MCF 10A (cell line): ENCODE data around the gene CGRRF1. TPM values are rescaled to one million over a fixed set of nuclear protein-coding genes. Genes with fewer than 3 reads are reported as not detected.

ENCODE experiments used
- BruUV-seq: library from RNA; stranded (reverse); fragments of 400-500 nt; replicated peaks from 2 replicates; lab custom pipeline; 2021; lab: Mats Ljungman, UMichigan
- CTCF ChIA-PET: fragments of 300-600 bp; sonication (Branson Sonifier 250); formaldehyde crosslinking; extraction: SDS; loops from one replicate; lab custom pipeline; 2021; ENCODE audit warnings: antibody characterized with exemption, inconsistent platforms; lab: Yijun Ruan, JAX
- POLR2A ChIA-PET: fragments of 300-600, 350-650 bp; sonication (Branson Sonifier 250); formaldehyde crosslinking; extraction: SDS; loops from one replicate; lab custom pipeline; 2020; ENCODE audit warnings: antibody characterized with exemption, inconsistent platforms; lab: Yijun Ruan, JAX
- DNase-seq: peaks from one replicate; pipeline ENCODE4 v3.0.0-alpha.2; 2018; ENCODE audit not compliant: unreplicated experiment
- H3K27ac Mint-ChIP-seq: one replicate; pipeline ENCODE4 v1.8.0; 2022; ENCODE audit warnings: mild to moderate bottlenecking, low read depth, mixed read lengths; ENCODE audit not compliant: unreplicated experiment
- H3K27me3 Mint-ChIP-seq: one replicate; pipeline ENCODE4 v1.8.0; 2022; ENCODE audit warnings: mixed read lengths; ENCODE audit not compliant: insufficient read depth, unreplicated experiment
- H3K36me3 Mint-ChIP-seq: one replicate; pipeline ENCODE4 v1.8.0; 2022; ENCODE audit warnings: mild to moderate bottlenecking, moderate library complexity, mixed read lengths; ENCODE audit not compliant: insufficient read depth, unreplicated experiment
- H3K4me1 Mint-ChIP-seq: one replicate; pipeline ENCODE4 v1.8.0; 2022; ENCODE audit warnings: mixed read lengths; ENCODE audit not compliant: insufficient read depth, unreplicated experiment
- H3K4me3 Mint-ChIP-seq: one replicate; pipeline ENCODE4 v1.8.0; 2022; ENCODE audit warnings: mild to moderate bottlenecking, moderate library complexity, mixed read lengths; ENCODE audit not compliant: unreplicated experiment
- H3K9me3 Mint-ChIP-seq: one replicate; pipeline ENCODE4 v1.8.0; 2022; ENCODE audit warnings: mixed read lengths; ENCODE audit not compliant: unreplicated experiment
- intact Hi-C: fragments of 100-400 bp; cut with micrococcal nuclease; formaldehyde crosslinking; loops from 2 replicates; pipeline ENCODE4 v1.14.1; 2022
- total RNA-seq: library from RNA; stranded (reverse); gene quantifications from 2 replicates; pipeline ENCODE4 v1.2.3, GENCODE V29; 2022
- TF ChIP-seq, protein P1 (sequence below): fragments of 200-600 bp; IDR thresholded peaks from one replicate; pipeline ENCODE4 v1.8.0; 2022; ENCODE audit warnings: antibody characterized with exemption, mild to moderate bottlenecking; ENCODE audit not compliant: unreplicated experiment

CGRRF1 gene
- total RNA-seq, 1 experiment from 2014 or later = 17.5 TPM

DNA sequence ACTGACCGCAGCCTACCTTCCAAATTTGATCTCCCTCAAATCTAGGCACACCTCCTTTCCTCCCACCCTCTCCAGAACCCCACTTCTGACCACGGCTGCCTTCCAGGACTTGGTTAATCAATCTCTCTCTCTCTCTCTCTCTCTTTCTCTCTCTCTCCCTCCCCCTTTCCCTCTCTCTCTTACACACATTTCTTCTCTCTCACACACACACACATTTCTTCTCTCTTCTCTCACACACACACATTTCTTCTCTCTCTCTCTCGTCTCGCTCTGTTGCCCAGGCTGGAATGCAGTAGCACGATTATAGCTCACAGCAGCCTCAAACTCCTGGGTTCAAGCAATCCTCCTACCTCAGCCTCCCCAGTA lies 20.4 kb upstream of the CGRRF1 start:
- CTCF ChIA-PET = interaction anchor here (0.6 to 2.8 kb wide), 15 partner anchors 11 to 485 kb away, joined by 3 to 20 read pairs (median 4); partner anchors contain the start of genes CGRRF1 and SAMD4A
- TF ChIP-seq, protein P1, sequence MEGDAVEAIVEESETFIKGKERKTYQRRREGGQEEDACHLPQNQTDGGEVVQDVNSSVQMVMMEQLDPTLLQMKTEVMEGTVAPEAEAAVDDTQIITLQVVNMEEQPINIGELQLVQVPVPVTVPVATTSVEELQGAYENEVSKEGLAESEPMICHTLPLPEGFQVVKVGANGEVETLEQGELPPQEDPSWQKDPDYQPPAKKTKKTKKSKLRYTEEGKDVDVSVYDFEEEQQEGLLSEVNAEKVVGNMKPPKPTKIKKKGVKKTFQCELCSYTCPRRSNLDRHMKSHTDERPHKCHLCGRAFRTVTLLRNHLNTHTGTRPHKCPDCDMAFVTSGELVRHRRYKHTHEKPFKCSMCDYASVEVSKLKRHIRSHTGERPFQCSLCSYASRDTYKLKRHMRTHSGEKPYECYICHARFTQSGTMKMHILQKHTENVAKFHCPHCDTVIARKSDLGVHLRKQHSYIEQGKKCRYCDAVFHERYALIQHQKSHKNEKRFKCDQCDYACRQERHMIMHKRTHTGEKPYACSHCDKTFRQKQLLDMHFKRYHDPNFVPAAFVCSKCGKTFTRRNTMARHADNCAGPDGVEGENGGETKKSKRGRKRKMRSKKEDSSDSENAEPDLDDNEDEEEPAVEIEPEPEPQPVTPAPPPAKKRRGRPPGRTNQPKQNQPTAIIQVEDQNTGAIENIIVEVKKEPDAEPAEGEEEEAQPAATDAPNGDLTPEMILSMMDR = no peak
- peak overlapping the region; percentile 78 for H3K27ac Mint-ChIP-seq
- intact Hi-C loops = no loop called here
- no peaks in the 10 kb centered on the region for H3K27me3 Mint-ChIP-seq
- H3K4me3 Mint-ChIP-seq = peak overlapping the region; percentile 73
- POLR2A ChIA-PET = interaction anchor here (0.6 to 6.8 kb wide), 19 partner anchors 12 to 948 kb away, joined by 3 to 100 read pairs (median 3); partner anchors contain the start of genes CDKN3, CGRRF1 and CNIH1
- H3K36me3 Mint-ChIP-seq = peaks cover 4% of the 10 kb centered on the region
- H3K4me1 Mint-ChIP-seq = peaks cover 25% of the 10 kb centered on the region
- H3K9me3 Mint-ChIP-seq = no peaks in the 10 kb centered on the region
- no TSS peak for BruUV-seq
- no peak for DNase-seq

DNA sequence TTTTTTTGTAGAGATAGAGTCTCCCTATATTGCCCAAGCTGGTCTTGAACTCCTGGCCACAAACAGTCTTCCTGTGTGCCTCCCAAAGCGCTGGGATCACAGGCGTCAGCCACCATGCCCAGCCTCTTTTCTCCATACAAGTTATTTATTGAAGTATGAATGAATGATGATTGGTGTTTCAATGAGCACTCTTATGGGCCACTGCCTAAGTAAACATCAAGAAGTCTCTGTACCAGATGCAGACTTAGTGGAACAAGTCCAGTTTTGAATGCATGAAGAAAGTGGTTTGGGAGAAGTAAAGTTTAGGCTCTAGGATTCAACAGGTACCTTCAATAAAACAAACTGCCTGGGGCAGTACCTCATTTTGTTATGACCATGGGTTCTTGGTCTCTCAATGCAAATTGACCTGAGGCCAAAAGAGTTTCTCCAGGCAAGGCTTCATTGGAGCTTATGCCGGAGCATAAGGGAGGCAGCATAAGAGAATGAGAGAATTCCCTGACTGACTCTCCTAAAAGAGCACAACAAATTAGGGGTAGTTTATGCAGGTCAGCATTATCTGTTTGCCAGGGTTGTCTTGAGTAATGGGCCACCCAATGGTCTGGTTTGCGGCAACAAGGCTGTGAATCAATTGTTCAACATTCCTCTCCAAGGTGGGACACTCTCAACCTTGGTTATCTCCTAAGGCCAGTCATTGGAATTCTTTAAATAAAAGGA lies 19.8 kb upstream of the CGRRF1 start:
- Mint-ChIP-seq H3K36me3 (peaks cover 4% of the 10 kb centered on the region), H3K4me3 (peak overlapping the region; percentile 73), H3K27ac (peak overlapping the region; percentile 78), H3K4me1 (peaks cover 19% of the 10 kb centered on the region), H3K27me3 (no peaks in the 10 kb centered on the region), H3K9me3 (no peaks in the 10 kb centered on the region)
- TF ChIP-seq, protein P1 = no peak
- intact Hi-C loops = no loop called here
- BruUV-seq = no TSS peak
- no peak for DNase-seq
- ChIA-PET CTCF (interaction anchor here (0.6 to 2.8 kb wide), 18 partner anchors 10 to 1205 kb away, joined by 3 to 20 read pairs (median 4); partner anchors contain the start of genes CGRRF1 and SAMD4A), POLR2A (interaction anchor here (0.6 to 6.8 kb wide), 14 partner anchors 11 to 947 kb away, joined by 3 to 100 read pairs (median 4); partner anchors contain the start of genes CDKN3 and CNIH1)

DNA sequence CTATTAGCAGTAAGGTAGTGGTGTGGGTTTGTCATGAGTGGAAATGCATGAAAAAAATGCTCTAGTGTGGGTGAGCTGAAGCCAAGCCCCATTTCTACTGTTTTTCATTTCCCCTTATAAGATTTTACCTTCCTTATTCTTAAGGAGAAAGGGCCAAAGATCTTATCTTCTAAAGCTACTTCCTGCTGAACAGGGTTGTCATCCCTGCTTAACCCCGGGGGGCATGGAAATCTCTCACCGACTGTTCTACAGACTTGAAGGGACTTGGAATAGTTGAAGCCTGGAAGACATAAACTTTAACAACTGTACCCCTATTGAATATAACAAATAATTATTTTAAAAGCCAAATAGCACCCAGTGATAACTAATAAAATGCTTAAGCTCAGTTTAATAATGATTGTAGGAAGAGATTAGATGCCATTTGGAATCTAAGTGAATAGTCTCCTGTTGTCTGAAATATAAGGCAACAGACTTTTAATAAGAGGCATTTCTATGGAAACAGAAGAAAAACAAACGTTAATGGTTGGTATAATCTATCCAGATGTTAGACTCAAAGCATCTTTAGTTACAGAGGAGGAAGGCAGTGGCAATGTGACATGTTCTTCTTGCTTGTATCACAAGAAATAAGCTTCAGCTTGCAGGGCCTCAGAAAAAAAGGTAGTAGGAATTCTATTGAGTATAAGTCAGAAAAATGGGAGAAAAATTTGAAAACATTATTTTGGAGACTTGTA lies 19.1 kb upstream of the CGRRF1 start:
- intact Hi-C loops = no loop called here
- BruUV-seq = no TSS peak
- Mint-ChIP-seq H3K4me3 (no peak overlapping the region), H3K27me3 (no peaks in the 10 kb centered on the region), H3K4me1 (peaks cover 12% of the 10 kb centered on the region), H3K27ac (no peak overlapping the region), H3K36me3 (peaks cover 4% of the 10 kb centered on the region), H3K9me3 (no peaks in the 10 kb centered on the region)
- DNase-seq = no peak
- CTCF ChIA-PET = interaction anchor here (0.6 to 1.1 kb wide), 6 partner anchors 13 to 1206 kb away, joined by 3 to 5 read pairs (median 4); partner anchors contain the start of gene CGRRF1
- POLR2A ChIA-PET = interaction anchor here (0.8 to 6.8 kb wide), 6 partner anchors 11 to 94 kb away, joined by 3 to 100 read pairs (median 4); partner anchors contain the start of genes CDKN3 and CGRRF1
- TF ChIP-seq, protein P1 = no peak

DNA sequence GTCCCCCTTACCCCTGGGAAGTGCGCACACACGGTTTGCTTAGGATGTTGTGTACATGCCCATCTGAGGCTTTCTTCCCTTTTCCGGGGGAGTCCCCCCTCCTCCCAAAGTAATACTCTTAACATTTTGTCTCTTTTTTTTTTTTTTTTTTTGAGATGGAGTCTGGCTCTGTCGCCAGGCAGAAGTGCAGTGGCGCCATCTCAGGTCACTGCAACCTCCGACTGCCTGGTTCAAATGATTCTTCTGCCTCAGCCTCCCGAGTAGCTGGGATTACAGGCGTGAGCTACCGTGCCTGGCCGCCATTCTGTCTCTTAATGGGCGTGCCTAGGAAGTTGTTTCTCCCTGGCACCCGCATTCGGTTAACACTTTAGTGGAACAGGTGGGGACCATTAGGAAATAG lies 16.4 kb upstream of the CGRRF1 start:
- ChIA-PET POLR2A (interaction anchor here (1.4 to 4.0 kb wide), 2 partner anchors 16 to 20 kb away, joined by 3 to 19 read pairs; partner anchors contain the start of gene CGRRF1), CTCF (no interaction called here)
- no peaks in the 10 kb centered on the region for H3K27me3 Mint-ChIP-seq

More for the DNA sequence above, 16.4 kb upstream of the CGRRF1 start:
- intact Hi-C loops = no loop called here
- DNase-seq = no peak
- no peaks in the 10 kb centered on the region for H3K4me1 Mint-ChIP-seq
- BruUV-seq = no TSS peak
- H3K4me3 Mint-ChIP-seq = no peak overlapping the region
- no peaks in the 10 kb centered on the region for H3K36me3 Mint-ChIP-seq
- H3K27ac Mint-ChIP-seq = no peak overlapping the region
- no peaks in the 10 kb centered on the region for H3K9me3 Mint-ChIP-seq
- TF ChIP-seq, protein P1 = no peak
